Measurements from ENCODE around the gene ARMC5. TPM values are rescaled to one million over a fixed set of nuclear protein-coding genes. Genes with fewer than 3 reads are reported as not detected.
A peak's percentile ranks its signal among the peaks of the same experiment; 100 is the strongest.

ARMC5 gene
- total RNA-seq, 2 experiments from 2014 or later, result 13.7 to 14.3 TPM

GRCh38 chr16:31507617-31507928 lies 48.3 kb downstream of the ARMC5 start:
- Mint-ChIP-seq H3K36me3 (peaks cover 10% of the 10 kb centered on the region), H3K4me3 (peak overlapping the region; percentile 94), H3K4me1 (peaks cover 50% of the 10 kb centered on the region), H3K9me3 (peaks cover 3% of the 10 kb centered on the region), H3K27ac (peak overlapping the region; percentile 97), H3K27me3 (no peaks in the 10 kb centered on the region)
- no peak for DNase-seq

GRCh38 chr16:31507929-31508705 lies 48.8 kb downstream of the ARMC5 start, which contains the start of gene RUSF1:
RUSF1 (minus strand) TSS chr16:31508391; CDS start chr16:31508373, 18 bp downstream.
- H3K36me3 Mint-ChIP-seq, result peaks cover 10% of the 10 kb centered on the region
- no peaks in the 10 kb centered on the region for H3K27me3 Mint-ChIP-seq
- peak within 1 kb of the TSS; percentile 97 for H3K27ac Mint-ChIP-seq
- H3K4me3 Mint-ChIP-seq, result peak within 1 kb of the TSS; percentile 94
- H3K4me1 Mint-ChIP-seq, result peaks cover 47% of the 10 kb centered on the region
- peak; percentile 89 for DNase-seq
- H3K9me3 Mint-ChIP-seq, result peaks cover 3% of the 10 kb centered on the region

GRCh38 chr16:31508706-31509195 lies 49.5 kb downstream of the ARMC5 start:
- peaks cover 3% of the 10 kb centered on the region for H3K9me3 Mint-ChIP-seq

GRCh38 chr16:31513126-31513525 lies 53.8 kb downstream of the ARMC5 start:
- Mint-ChIP-seq H3K27ac (no peak overlapping the region), H3K4me3 (no peak overlapping the region), H3K36me3 (peaks cover 2% of the 10 kb centered on the region), H3K4me1 (peaks cover 17% of the 10 kb centered on the region), H3K9me3 (peaks cover 5% of the 10 kb centered on the region), H3K27me3 (no peaks in the 10 kb centered on the region)
- DNase-seq, result no peak

More at GRCh38 chr16:31508706-31509195, 49.5 kb downstream of the ARMC5 start:
- Mint-ChIP-seq H3K27me3 (no peaks in the 10 kb centered on the region), H3K27ac (peak overlapping the region; percentile 97), H3K36me3 (peaks cover 10% of the 10 kb centered on the region), H3K4me3 (peak overlapping the region; percentile 94), H3K4me1 (peaks cover 47% of the 10 kb centered on the region)
- no peak for DNase-seq

- Mint-ChIP-seq H3K27ac (no peak overlapping the region), H3K9me3 (peaks cover 5% of the 10 kb centered on the region), H3K36me3 (peaks cover 2% of the 10 kb centered on the region), H3K4me3 (no peak overlapping the region), H3K4me1 (peaks cover 15% of the 10 kb centered on the region), H3K27me3 (no peaks in the 10 kb centered on the region)
- no peak for DNase-seq
These were observed 54.6 kb downstream of the ARMC5 start for GRCh38 chr16:31513884-31514283.

Other genes with a start within 250 kb of the ARMC5 start
- not detected for gene TRIM72, start 245.4 kb upstream of the ARMC5 start, total RNA-seq
- not detected for gene PYDC1, start 242.4 kb upstream of the ARMC5 start, total RNA-seq
- under 1 TPM; 0.38 to 0.68 TPM for gene ITGAM, start 199.5 kb upstream of the ARMC5 start, total RNA-seq
- gene ITGAX, start 104.3 kb upstream of the ARMC5 start, total RNA-seq, result 1 to 10 TPM; 1.4 to 1.6 TPM
- not detected for gene ITGAD, start 66.2 kb upstream of the ARMC5 start, total RNA-seq
- not detected for gene COX6A2, start 31.1 kb upstream of the ARMC5 start, total RNA-seq
- under 1 TPM in 1 of 2 experiments, not detected in 1; 0.12 TPM for gene ZNF843, start 16.7 kb upstream of the ARMC5 start, total RNA-seq
- under 1 TPM; 0.32 to 0.49 TPM for gene TGFB1I1, start 12.7 kb downstream of the ARMC5 start, total RNA-seq
- under 1 TPM in 1 of 2 experiments, not detected in 1; 0.08 TPM for gene SLC5A2, start 23.6 kb downstream of the ARMC5 start, total RNA-seq
- gene RUSF1, start 48.9 kb downstream of the ARMC5 start, total RNA-seq, result 10 to 100 TPM; 36.6 to 37.4 TPM
- not detected for gene AHSP, start 68.4 kb downstream of the ARMC5 start, total RNA-seq